Measurements from ENCODE around the gene RPS16. TPM values are rescaled to one million over a fixed set of nuclear protein-coding genes. Genes with fewer than 3 reads are reported as not detected.
A peak's percentile ranks its signal among the peaks of the same experiment; 100 is the strongest.

The RPS16 gene
- total and polyA plus RNA-seq, 2 donors from 2014 or later, result 1,461 to 1,965 TPM

GRCh38 chr19:39419003-39419402 lies 16.7 kb downstream of the RPS16 start:
- peaks cover 0 to 9% (median 2%) of the 10 kb centered on the region in 3 donors for H3K36me3 ChIP-seq (ENCODE audit: control insufficient read depth in 2 of 3, insufficient read depth in 3 of 3, low read length in 3 of 3)
- no peaks in the 10 kb centered on the region for H3K27me3 ChIP-seq (ENCODE audit: control insufficient read depth, insufficient read depth, low read length)
- FAIRE-seq (no peak), DNase-seq (no peak)
- TF ChIP-seq CTCF (IDR thresholded peaks at IDR 0.05; ENCODE audit: borderline replicate concordance, extremely low read depth, insufficient read depth), result no peak
- no peak overlapping the region for H3K27ac ChIP-seq (ENCODE audit: low read depth in 2 of 2, low read length in 2 of 2)
- intact Hi-C loops (cut with DNase I), result no loop called here
- no peak overlapping the region for H3K9ac ChIP-seq (ENCODE audit: low read length in 3 of 3)
- no peaks in the 10 kb centered on the region for H3K9me3 ChIP-seq (ENCODE audit: control insufficient read depth in 2 of 3, insufficient read depth in 1 of 3, low read length in 3 of 3)
- peaks cover 0 to 3% (median 0%) of the 10 kb centered on the region in 3 donors for H3K4me1 ChIP-seq (ENCODE audit: control insufficient read depth in 2 of 3, insufficient read depth in 2 of 3, low read depth in 1 of 3, low read length in 3 of 3)
- H3K4me3 ChIP-seq (ENCODE audit: low read length in 3 of 3), result no peak overlapping the region

- H3K36me3 ChIP-seq (ENCODE audit: control insufficient read depth in 2 of 3, insufficient read depth in 3 of 3, low read length in 3 of 3), result peaks cover 0 to 9% (median 2%) of the 10 kb centered on the region in 3 donors
- FAIRE-seq (no peak), DNase-seq (no peak)
- TF ChIP-seq CTCF (IDR thresholded peaks at IDR 0.05; ENCODE audit: borderline replicate concordance, extremely low read depth, insufficient read depth), result no peak
- intact Hi-C loops (cut with DNase I), result no loop called here
- H3K9me3 ChIP-seq (ENCODE audit: control insufficient read depth in 2 of 3, insufficient read depth in 1 of 3, low read length in 3 of 3), result no peaks in the 10 kb centered on the region
- H3K9ac ChIP-seq (ENCODE audit: low read length in 3 of 3), result no peak overlapping the region
- no peak overlapping the region for H3K27ac ChIP-seq (ENCODE audit: low read depth in 2 of 2, low read length in 2 of 2)
- H3K27me3 ChIP-seq (ENCODE audit: control insufficient read depth, insufficient read depth, low read length), result no peaks in the 10 kb centered on the region
- peaks cover 0 to 4% (median 3%) of the 10 kb centered on the region in 3 donors for H3K4me1 ChIP-seq (ENCODE audit: control insufficient read depth in 2 of 3, insufficient read depth in 2 of 3, low read depth in 1 of 3, low read length in 3 of 3)
- no peak overlapping the region for H3K4me3 ChIP-seq (ENCODE audit: low read length in 3 of 3)
These were observed 18.1 kb downstream of the RPS16 start for GRCh38 chr19:39417463-39418181.

DNA sequence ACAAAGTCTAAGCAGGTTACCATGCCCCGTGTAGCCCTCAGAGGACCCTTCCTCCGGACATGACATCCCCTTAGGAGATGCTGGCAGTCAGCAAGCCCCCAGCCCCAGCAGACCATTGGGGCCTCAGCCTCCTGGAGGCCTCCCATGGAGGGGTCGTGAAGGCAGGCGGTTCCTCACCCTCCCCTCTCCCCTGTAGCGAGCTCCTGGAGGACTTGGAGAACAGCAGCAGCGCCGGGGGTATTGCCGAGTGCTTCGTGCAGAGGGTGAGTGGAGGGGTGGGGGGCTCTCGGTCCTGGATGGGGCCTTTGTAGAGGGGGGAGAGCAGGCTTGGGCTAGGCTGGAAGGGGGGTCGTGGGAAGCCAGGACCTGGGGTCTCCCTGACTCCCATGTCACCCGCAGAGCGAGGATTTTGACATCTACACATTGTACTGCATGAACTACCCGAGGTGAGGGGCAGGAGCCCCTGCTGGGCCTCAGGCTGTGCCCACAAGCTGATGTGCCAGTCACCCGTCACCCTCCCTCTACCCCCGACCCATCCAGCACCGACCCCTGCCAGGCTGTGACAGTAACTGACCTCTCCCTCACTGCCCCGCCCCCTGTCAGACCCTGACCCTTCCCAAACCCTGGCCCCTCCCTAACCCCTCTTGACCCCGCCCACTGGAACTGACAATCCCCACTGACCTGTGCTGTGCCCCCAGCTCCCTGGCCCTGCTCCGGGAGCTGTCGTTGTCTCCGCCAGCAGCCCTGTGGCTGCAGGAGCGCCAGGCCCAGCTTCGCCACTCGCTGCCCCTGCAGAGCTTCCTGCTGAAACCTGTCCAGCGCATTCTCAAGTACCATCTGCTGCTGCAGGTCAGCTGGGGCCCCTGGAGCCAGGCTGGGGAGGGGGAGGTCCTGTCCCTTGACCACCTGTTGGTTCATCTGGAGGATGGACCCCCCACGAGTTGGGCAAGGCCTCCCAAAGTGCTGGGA lies 19.3 kb downstream of the RPS16 start:
- Histone ChIP-seq H3K9me3 (ENCODE audit: control insufficient read depth in 2 of 3, insufficient read depth in 1 of 3, low read length in 3 of 3) (no peaks in the 10 kb centered on the region), H3K36me3 (ENCODE audit: control insufficient read depth in 2 of 3, insufficient read depth in 3 of 3, low read length in 3 of 3) (peaks cover 0 to 9% (median 2%) of the 10 kb centered on the region in 3 donors), H3K27ac (ENCODE audit: low read depth in 2 of 2, low read length in 2 of 2) (no peak overlapping the region), H3K4me1 (ENCODE audit: control insufficient read depth in 2 of 3, insufficient read depth in 2 of 3, low read depth in 1 of 3, low read length in 3 of 3) (peaks cover 4 to 9% (median 5%) of the 10 kb centered on the region in 3 donors), H3K27me3 (ENCODE audit: control insufficient read depth, insufficient read depth, low read length) (no peaks in the 10 kb centered on the region), H3K9ac (ENCODE audit: low read length in 3 of 3) (no peak overlapping the region), H3K4me3 (ENCODE audit: low read length in 3 of 3) (no peak overlapping the region)
- intact Hi-C loops (cut with DNase I), result no loop called here
- peak in 1 of 5 donors; percentile 59 for DNase-seq
- no peak for TF ChIP-seq CTCF (IDR thresholded peaks at IDR 0.05; ENCODE audit: borderline replicate concordance, extremely low read depth, insufficient read depth)
- no peak for FAIRE-seq
